ENCODE data around the gene WAPL.

The WAPL gene

GRCh38 chr10:86461963-86462804 lies 59.4 kb downstream of the WAPL start:
- no peak for DNase-seq

GRCh38 chr10:86451604-86451960 lies 70.0 kb downstream of the WAPL start:
- no peak for DNase-seq

GRCh38 chr10:86450806-86451603 lies 70.6 kb downstream of the WAPL start:
- DNase-seq = no peak

DNA sequence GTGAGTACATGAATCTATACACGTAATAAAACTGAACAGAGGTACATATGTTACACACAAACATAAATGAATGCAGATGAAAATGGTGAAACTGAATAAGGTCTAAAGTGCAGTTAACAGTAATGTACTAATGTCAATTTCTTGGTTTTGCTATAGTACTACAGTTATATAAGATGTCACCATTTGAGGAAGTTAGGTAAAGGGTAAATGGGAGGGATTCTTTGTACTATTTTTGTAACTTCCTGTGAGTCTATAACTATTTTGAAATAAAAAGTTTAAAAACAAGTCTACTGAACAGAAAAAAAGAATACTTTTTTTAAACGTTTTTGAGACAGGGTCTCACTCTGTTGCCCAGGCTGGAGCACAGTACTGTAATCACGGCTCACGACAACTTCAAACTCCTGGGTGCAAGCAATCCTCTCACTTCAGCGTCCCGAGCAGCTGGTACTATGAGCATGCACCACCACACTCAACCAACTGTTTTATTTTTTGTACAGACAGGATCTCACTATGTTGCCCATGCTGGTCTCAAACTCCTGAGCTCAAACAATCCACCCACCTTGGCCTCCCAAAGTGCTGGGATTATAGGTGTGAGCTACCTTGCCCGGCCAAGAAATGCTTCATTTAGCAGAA lies 71.5 kb downstream of the WAPL start:
- DNase-seq = no peak

DNA sequence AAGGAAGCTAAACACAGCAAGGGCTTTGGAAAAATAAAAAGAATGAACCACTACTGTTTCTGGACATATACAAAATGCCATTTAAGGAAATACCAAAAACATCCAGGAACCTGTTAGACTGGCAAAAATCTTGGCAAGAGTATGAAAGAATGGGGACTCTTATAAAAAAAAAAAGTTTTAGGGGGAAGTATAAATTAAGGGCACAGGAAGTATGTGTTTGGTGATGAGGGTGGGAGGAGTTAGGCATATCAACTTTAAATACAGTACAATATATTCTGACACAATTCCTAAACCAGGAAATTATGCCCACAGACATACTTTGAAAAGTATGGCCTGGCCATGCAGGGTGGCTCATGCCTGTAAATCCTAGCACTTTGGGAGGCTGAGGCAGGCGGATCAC lies 74.2 kb downstream of the WAPL start:
- no peak for DNase-seq

GRCh38 chr10:86446987-86447386 lies 74.6 kb downstream of the WAPL start:
- no peak for DNase-seq

DNA sequence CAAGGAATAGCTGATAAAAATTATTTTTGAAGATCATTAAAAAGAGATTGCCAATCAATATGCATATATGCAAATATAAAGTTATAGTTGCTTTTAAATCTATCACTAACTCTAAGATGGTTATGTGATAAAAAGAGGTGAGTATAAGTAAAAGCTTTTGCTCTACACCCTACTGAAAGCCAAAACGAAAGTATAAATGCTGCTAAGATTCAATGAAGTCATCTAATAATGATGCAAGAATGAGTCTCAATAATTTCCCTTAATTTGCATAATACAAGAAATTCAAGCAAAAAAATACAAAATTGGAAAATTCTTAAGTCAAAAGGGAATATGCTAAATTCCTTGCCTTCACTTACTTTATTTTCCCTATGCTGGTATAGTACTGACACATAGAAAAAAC lies 75.2 kb downstream of the WAPL start:
- DNase-seq = no peak

- DNase-seq = no peak
Observed at GRCh38 chr10:86443936-86444335, 77.7 kb downstream of the WAPL start.

DNA sequence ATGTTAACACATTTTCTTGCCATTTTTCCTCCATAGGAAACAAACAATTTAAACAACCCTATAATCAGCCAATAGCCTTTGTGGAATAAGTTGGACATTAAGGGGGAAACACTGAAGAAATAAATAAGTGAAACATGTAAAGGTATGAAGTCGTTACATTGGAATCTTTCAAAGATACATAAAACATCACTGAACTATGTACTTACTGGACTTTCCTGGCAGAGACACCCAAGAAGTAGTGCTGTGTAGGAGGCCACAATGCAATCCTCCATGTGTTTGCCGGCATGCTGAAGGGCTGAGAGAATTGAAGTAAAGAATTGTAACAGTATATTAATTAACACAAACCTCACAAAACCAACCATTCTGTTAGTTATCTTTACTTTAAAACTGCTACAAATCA lies 78.5 kb downstream of the WAPL start:
- DNase-seq = no peak

GRCh38 chr10:86440874-86441843 lies 80.4 kb downstream of the WAPL start:
- no peak for DNase-seq

- no peak for DNase-seq
Observed at GRCh38 chr10:86439544-86439943, 82.0 kb downstream of the WAPL start.

DNA sequence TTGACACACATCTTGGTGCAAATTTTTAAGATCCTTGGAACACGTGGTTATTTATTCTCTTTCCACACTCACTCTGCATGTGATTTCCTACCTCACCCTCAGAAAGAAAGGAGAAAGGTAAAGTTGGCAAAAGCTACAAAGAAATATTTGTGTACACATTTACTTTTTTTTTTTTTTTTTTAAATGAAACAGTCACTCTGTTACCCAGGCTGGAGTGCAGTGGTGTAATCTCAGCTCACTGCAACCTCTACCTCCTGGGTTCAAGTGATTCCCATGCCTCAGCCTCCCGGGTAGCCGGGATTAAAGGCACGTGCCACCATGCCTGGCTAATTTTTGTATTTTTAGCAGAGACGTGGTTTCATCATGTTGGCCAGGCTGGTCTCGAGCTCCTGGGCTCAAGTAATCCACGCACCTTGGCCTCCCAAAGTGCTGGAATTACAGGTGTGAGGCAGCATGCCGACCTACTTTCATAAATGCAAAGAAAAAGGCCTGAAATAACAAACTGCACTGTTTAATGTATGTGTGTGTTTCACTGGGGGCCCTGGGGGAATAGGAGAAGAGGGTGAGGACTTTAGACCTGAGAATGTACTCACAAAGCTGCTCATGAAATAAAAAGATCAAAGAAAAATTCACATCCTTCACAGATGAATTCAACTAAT lies 83.4 kb downstream of the WAPL start:
- no peak for DNase-seq

- DNase-seq = no peak
Observed at GRCh38 chr10:86437447-86437846, 84.1 kb downstream of the WAPL start.

DNA sequence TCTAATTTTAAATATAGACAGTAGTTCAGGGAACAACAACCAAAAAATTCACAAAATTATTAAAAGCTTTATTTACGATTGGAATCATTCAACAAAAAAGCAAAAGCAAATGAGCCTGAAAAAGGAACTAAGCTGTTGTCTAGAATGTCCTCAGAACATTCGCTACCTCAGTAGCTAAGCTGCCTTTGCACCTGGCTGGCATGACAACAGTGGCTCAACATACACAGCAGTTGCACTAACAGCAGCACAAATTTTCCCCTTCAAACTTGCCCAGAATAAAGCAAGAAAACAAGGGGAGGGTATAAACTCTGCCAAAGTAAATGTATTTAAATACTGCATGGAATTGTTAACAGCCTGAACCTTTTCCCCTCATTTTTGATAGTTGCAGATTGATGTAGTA lies 84.6 kb downstream of the WAPL start:
- DNase-seq = no peak

DNA sequence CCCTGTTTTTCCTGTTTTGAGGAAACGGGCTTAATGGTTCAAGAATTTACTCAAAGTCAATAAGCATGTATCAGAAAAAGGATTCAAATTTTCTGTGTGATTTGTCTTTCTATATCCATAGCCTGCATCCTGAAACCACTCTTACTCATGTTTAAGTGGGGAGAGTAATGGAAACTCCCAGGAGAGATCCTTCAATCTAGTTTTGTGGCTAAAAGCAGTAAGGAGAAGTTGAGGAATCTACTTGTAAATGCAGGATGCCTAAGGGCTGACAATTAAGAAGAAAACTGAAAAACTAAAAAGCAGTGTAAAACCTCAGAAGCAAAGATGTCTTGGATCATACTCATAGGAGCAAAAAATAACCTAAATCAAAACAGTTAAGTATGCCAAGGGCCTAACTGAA lies 86.9 kb downstream of the WAPL start:
- no peak for DNase-seq

DNA sequence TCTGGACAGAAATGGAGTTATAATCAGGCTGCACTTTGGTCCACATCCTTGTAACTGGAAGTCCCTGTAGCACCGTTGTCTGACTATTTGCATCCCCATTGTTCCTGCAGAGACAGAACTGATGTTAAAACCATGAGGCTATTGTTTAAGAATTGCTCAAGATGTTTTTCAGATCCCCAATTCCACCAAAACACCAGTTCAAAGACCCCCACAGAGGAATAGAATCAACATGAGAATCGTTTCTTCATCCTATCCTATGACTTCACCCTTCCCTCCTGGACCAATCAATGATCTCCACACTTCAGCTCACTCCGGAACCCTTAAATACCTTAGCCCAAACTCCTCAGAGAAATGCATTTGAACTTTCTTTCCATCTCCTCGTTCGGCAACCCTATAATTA lies 97.9 kb downstream of the WAPL start:
- no peak for DNase-seq

- no peak for DNase-seq
Observed at GRCh38 chr10:86419101-86419500, 102.5 kb downstream of the WAPL start.

- no peak for DNase-seq
Observed at GRCh38 chr10:86415583-86415982, 106.0 kb downstream of the WAPL start.

DNA sequence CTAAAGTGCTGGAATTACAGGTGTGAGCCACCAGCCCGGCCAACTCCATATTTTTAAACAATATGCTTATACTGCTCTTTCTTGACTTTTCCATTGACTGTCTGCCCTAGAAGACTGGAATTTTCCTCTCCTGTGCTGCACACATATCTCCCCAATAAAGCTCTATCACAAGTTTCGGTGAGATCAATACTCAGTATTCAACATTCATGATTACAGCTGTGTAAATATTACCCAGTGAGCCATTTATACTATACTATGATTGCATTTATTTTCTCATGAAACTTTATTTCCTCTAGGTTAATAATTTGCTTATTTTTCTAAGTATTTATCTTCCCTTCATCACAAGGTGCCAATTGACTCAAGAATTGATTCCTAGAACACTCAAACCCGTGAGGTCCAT lies 106.5 kb downstream of the WAPL start:
- DNase-seq = no peak

DNA sequence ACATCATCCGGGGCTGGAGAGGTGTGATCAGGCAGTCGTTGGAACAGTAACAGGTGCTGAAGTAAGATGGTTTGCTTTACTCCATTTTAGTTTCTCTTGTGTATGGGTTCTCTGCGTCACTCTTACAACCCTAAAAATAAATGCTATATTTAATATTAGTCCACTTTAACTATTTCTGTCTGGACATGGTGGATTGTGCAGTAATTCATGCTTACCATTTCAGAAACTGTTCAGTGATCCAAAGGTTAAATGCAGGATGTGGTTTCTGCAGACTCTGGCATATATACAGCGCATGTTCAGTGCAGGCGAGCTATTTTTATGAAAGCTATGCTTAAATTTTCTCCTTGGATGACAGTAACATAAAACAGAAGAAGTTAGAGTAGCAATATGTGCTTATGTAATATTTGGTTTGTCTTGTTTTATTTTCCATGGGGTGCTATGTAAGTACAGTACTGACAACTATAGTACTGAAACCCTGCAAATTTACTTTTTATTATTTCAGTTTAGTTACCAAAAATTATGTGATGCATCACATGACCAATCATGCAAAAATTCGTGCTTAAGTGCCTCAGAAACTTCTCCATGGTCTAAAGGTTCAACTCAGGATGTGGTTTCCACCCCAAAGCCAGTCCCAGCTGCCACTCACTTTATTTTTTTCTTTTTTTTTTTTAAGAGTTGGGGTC lies 108.4 kb downstream of the WAPL start:
- no peak for DNase-seq

DNA sequence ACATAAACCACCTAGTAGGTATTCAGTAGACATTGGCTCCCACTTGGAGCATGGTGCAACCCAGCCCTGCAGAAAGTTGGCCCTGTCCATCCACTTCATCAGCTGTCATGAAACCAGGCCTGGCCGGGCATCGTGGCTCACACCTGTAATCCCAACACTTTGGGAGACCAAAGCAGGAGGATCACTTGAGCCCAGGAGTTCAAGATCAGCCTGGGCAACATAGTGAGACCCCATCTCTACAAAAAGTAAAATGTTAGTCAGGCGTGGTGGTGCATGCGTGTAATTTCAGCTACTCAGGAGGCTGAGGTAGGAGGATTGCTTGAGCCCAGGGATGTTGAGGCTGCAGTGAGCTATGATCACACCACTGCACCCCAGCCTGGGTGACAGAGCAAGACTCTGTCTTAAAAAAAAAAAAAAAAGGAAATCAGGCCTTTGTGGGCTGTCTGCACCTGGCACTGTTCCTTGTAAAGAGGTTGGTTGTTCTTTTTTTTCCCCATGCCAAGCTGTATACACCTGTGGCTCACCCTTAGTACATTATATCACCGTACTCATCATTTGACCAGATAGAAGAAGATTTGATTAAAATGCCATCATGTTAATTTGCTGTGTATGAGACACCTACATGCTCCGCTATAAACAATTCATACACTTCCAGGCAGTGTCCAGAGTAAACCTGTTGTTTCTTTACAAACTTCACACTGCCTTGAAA lies 109.6 kb downstream of the WAPL start:
- no peak for DNase-seq
